ENCODE results near the gene PRKCA. TPM values are rescaled to one million over a fixed set of nuclear protein-coding genes. Genes with fewer than 3 reads are reported as not detected.

Gene PRKCA
- total and polyA plus RNA-seq, 10 of the 15 experiments (the other 5 are each of a cell fraction or from before 2014, with no cell fraction given) = 0.11 to 14.6 (median 0.72) TPM

DNA sequence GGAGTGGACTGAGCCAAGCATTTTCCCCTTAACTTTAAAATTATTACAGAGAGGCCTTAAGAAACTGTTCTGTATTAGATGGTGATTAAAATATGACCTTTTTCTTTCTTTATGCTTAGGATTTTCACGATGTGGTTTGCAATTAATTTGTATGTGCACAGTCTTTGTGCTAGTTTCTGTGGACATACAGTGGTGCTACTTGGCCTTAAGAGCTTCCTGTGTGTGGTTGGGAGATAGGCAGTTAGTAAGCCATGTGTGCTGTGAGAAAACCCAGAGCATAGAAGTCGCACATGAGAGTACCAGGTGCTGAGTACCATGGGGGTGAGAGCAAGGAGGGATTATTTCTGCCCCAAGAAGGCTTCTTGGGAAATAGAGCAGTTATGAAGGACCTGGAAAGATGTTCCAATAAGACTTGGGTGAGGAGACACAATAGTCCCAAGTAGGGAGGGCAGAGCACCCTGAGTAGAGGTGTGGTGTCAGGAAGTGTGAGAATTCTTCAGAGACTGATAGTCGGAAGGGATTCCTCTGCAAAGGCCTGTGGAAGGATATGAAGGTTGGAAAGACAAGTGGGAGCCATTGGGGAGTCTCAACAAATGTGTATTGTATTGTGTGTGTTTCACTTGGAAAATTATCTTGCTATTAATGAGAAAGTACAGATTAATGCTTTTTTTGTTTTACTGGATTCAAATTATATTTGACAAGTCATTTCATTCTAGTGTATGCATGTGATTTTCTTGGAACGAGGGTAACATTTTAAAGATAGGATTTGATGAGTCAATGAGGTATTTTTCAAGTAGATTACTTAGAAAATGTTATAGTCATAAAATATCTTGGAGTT is 239.9 kb downstream of the PRKCA start (continued):
- no peak for TF ChIP-seq EGR1 (IDR thresholded peaks at IDR 0.05; ENCODE audit: borderline replicate concordance in 1 of 2, low read depth in 2 of 2, low read length in 2 of 2)

DNA sequence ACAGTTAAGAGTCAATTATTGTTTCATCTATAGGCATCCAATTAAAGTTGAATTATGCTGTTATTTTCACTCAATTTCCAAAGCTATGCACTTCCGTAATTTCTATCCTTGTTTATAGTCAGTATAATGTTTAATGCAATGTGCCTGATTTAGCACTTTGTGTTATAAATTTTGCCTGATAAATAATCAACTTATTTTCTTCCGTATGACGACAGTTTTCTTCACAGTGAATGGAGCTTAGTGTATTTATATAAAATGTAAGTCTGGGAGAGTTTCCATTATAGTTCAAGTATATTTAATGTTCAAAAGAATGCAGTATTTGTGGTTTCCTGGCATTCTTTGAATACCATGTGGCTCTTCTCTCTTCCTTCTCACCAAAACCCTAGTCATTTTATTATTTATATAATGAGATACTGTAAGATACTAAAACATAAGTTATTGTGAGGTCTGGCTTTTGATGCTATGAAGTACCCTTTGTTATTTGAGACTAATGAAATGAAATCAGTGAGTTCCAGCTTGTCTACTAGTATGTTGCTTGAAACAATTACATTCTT is 240.6 kb downstream of the PRKCA start:
- Histone ChIP-seq H3K79me2 (ENCODE audit: control insufficient read depth, insufficient read depth, low read length) (no peaks in the 10 kb centered on the region), H3K9ac (ENCODE audit: control insufficient read depth, insufficient read depth, low read length) (no peak overlapping the region), H4K20me1 (ENCODE audit: control insufficient read depth, insufficient read depth) (no peaks in the 10 kb centered on the region), H3K4me3 (no peak overlapping the region), H3K36me3 (ENCODE audit: control insufficient read depth in 2 of 2, insufficient read depth in 2 of 2, low read length in 1 of 2) (no peaks in the 10 kb centered on the region), H3K4me2 (ENCODE audit: control insufficient read depth, insufficient read depth) (no peak overlapping the region), H3K27ac (ENCODE audit: control insufficient read depth, insufficient read depth) (no peak overlapping the region; the same call in 1 of the 2 replicates), H2AFZ (ENCODE audit: control insufficient read depth, low read depth, low read length) (no peak overlapping the region), H3K9me3 (replicated peaks; ENCODE audit: control insufficient read depth, insufficient read depth, low read length) (peaks cover 2% of the 10 kb centered on the region; the same call in 2 of the 3 replicates), H3K4me1 (ENCODE audit: control insufficient read depth, insufficient read depth, low read length) (peaks cover 9% of the 10 kb centered on the region), H3K27me3 (replicated peaks in 1 of 2; ENCODE audit: control insufficient read depth in 2 of 2, insufficient read depth in 2 of 2, low read length in 1 of 2) (no peaks in the 10 kb centered on the region)
- in situ Hi-C loops (cut with MboI) (no loop called here), intact Hi-C loops (cut with micrococcal nuclease; ENCODE audit: unreplicated experiment) (loop anchor here (5.0 kb wide), 2 partner anchors 76 to 169 kb away; no protein-coding TSS in a partner anchor)
- FAIRE-seq = peak; percentile 41
- no peak for ATAC-seq
- RAD21 ChIA-PET (ENCODE audit: unreplicated experiment) = interaction anchor here (0.9 to 3.1 kb wide), 4 partner anchors 24 to 171 kb away, joined by 3 to 21 read pairs (median 4); no protein-coding TSS in a partner anchor
- CTCF ChIA-PET = interaction anchor here (1.5 kb wide), 1 partner anchor 24 kb away, joined by 6 read pairs; no protein-coding TSS in a partner anchor
- WGBS (ENCODE audit: insufficient coverage, insufficient replicate concordance, low lambda C conversion rate, missing lambda C conversion rate) = 68% methylated on average over 3 of the region's 3 CpGs
- no TSS peak for BruUV-seq (replicated peaks)
- POLR2A ChIA-PET = no interaction called here
- TF ChIP-seq, protein P1, sequence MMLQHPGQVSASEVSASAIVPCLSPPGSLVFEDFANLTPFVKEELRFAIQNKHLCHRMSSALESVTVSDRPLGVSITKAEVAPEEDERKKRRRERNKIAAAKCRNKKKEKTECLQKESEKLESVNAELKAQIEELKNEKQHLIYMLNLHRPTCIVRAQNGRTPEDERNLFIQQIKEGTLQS (IDR thresholded peaks at IDR 0.05; ENCODE audit: borderline replicate concordance, extremely low read depth, low read depth, low read length) = no peak
- TF ChIP-seq RELA (IDR thresholded peaks at IDR 0.05; ENCODE audit: borderline replicate concordance, partially characterized antibody) = no peak
- TF ChIP-seq, protein P2, sequence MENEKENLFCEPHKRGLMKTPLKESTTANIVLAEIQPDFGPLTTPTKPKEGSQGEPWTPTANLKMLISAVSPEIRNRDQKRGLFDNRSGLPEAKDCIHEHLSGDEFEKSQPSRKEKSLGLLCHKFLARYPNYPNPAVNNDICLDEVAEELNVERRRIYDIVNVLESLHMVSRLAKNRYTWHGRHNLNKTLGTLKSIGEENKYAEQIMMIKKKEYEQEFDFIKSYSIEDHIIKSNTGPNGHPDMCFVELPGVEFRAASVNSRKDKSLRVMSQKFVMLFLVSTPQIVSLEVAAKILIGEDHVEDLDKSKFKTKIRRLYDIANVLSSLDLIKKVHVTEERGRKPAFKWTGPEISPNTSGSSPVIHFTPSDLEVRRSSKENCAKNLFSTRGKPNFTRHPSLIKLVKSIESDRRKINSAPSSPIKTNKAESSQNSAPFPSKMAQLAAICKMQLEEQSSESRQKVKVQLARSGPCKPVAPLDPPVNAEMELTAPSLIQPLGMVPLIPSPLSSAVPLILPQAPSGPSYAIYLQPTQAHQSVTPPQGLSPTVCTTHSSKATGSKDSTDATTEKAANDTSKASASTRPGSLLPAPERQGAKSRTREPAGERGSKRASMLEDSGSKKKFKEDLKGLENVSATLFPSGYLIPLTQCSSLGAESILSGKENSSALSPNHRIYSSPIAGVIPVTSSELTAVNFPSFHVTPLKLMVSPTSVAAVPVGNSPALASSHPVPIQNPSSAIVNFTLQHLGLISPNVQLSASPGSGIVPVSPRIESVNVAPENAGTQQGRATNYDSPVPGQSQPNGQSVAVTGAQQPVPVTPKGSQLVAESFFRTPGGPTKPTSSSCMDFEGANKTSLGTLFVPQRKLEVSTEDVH (IDR thresholded peaks at IDR 0.05; ENCODE audit: low read depth, partially characterized antibody) = no peak
- no peak for TF ChIP-seq DPF2 (IDR thresholded peaks at IDR 0.05)
- no peak for TF ChIP-seq EZH2 (IDR thresholded peaks at IDR 0.05; ENCODE audit: borderline replicate concordance, control insufficient read depth, low read depth, low read length)
- TF ChIP-seq HCFC1 (IDR thresholded peaks at IDR 0.05; ENCODE audit: low read length) = no peak
- no peak for TF ChIP-seq SUZ12 (IDR thresholded peaks at IDR 0.05; ENCODE audit: unreplicated experiment)
- TF ChIP-seq NR2F1 (conservative IDR thresholded peaks at IDR 0.05) = no peak
- no peak for TF ChIP-seq ZNF384 (IDR thresholded peaks at IDR 0.05; ENCODE audit: borderline replicate concordance, low read depth, low read length)
- TF ChIP-seq SMC3 (IDR thresholded peaks at IDR 0.05; ENCODE audit: borderline replicate concordance, low read length) = no peak
- DNase-seq (ENCODE audit: low read depth, low spot score) = no peak
- SMC1A ChIA-PET (ENCODE audit: uncharacterized antibody, unreplicated experiment) = interaction anchor here (1.4 to 4.3 kb wide), 5 partner anchors 21 to 162 kb away, joined by 3 to 24 read pairs (median 6); no protein-coding TSS in a partner anchor

Data from GM12878 (cell line).